Measurements from ENCODE around the gene STPG4. TPM values are rescaled to one million over a fixed set of nuclear protein-coding genes. Genes with fewer than 3 reads are reported as not detected.

STPG4 gene
- total and polyA plus RNA-seq, 4 donors, result 0.06 to 1.0 (median 0.20) TPM

- H3K27ac ChIP-seq (ENCODE audit: low read depth in 1 of 2, low read length in 1 of 2), result no peak overlapping the region
- H3K9ac ChIP-seq (ENCODE audit: insufficient read depth in 1 of 2, low read length in 2 of 2), result no peak overlapping the region
- peaks cover 0 to 7% (median 0%) of the 10 kb centered on the region in 5 donors for H3K4me1 ChIP-seq (ENCODE audit: control insufficient read depth in 5 of 5, insufficient read depth in 5 of 5, low read length in 5 of 5)
- peaks cover 0 to 39% (median 10%) of the 10 kb centered on the region in 4 donors for H3K36me3 ChIP-seq (ENCODE audit: control insufficient read depth in 4 of 4, insufficient read depth in 4 of 4, low read length in 4 of 4)
- DNase-seq (no peak), ATAC-seq (ENCODE audit: insufficient read depth, low FRiP score) (no peak)
- H3K27me3 ChIP-seq (ENCODE audit: control insufficient read depth in 3 of 3, insufficient read depth in 3 of 3, low read length in 2 of 3), result no peaks in the 10 kb centered on the region
- 87 to 96% methylated on average over 6 of the region's 6 CpGs for WGBS, 2 donors
- H3K4me3 ChIP-seq, result no peak overlapping the region
- no peak for TF ChIP-seq CTCF (IDR thresholded peaks at IDR 0.05; ENCODE audit: control extremely low read depth, extremely low read depth)
- H3K9me3 ChIP-seq (ENCODE audit: control insufficient read depth in 4 of 4, insufficient read depth in 3 of 4, low read length in 3 of 4), result no peaks in the 10 kb centered on the region
Observed at GRCh38 chr2:47050021-47050760, 104.9 kb downstream of the STPG4 start.

- no peak for TF ChIP-seq CTCF (IDR thresholded peaks at IDR 0.05; ENCODE audit: control extremely low read depth, extremely low read depth)
- Histone ChIP-seq H3K27me3 (ENCODE audit: control insufficient read depth in 3 of 3, insufficient read depth in 3 of 3, low read length in 2 of 3) (no peaks in the 10 kb centered on the region), H3K27ac (ENCODE audit: low read depth in 1 of 2, low read length in 1 of 2) (no peak overlapping the region), H3K4me3 (no peak overlapping the region), H3K9me3 (ENCODE audit: control insufficient read depth in 4 of 4, insufficient read depth in 3 of 4, low read length in 3 of 4) (no peaks in the 10 kb centered on the region), H3K36me3 (ENCODE audit: control insufficient read depth in 4 of 4, insufficient read depth in 4 of 4, low read length in 4 of 4) (peaks cover 0 to 41% (median 10%) of the 10 kb centered on the region in 4 donors), H3K4me1 (ENCODE audit: control insufficient read depth in 5 of 5, insufficient read depth in 5 of 5, low read length in 5 of 5) (peaks cover 0 to 7% (median 0%) of the 10 kb centered on the region in 5 donors), H3K9ac (ENCODE audit: insufficient read depth in 1 of 2, low read length in 2 of 2) (no peak overlapping the region)
- DNase-seq, result no peak
- no peak for ATAC-seq (ENCODE audit: insufficient read depth, low FRiP score)
- 92% methylated on average over 3 of the region's 3 CpGs for WGBS, 2 donors
Observed at GRCh38 chr2:47049502-47049901, 105.6 kb downstream of the STPG4 start.

GRCh38 chr2:47048801-47049480 lies 106.2 kb downstream of the STPG4 start:
- ATAC-seq (ENCODE audit: insufficient read depth, low FRiP score), result no peak
- WGBS, 2 donors, result 72 to 78% methylated on average over 8 of the region's 8 CpGs
- H3K27ac ChIP-seq (ENCODE audit: low read depth in 1 of 2, low read length in 1 of 2), result no peak overlapping the region

More at GRCh38 chr2:47048801-47049480, 106.2 kb downstream of the STPG4 start:
- Histone ChIP-seq H3K9ac (ENCODE audit: insufficient read depth in 1 of 2, low read length in 2 of 2) (no peak overlapping the region), H3K4me1 (ENCODE audit: control insufficient read depth in 5 of 5, insufficient read depth in 5 of 5, low read length in 5 of 5) (peaks cover 0 to 7% (median 0%) of the 10 kb centered on the region in 5 donors), H3K36me3 (ENCODE audit: control insufficient read depth in 4 of 4, insufficient read depth in 4 of 4, low read length in 4 of 4) (peaks cover 0 to 41% (median 7%) of the 10 kb centered on the region in 4 donors), H3K9me3 (ENCODE audit: control insufficient read depth in 4 of 4, insufficient read depth in 3 of 4, low read length in 3 of 4) (no peaks in the 10 kb centered on the region), H3K4me3 (no peak overlapping the region), H3K27me3 (ENCODE audit: control insufficient read depth in 3 of 3, insufficient read depth in 3 of 3, low read length in 2 of 3) (no peaks in the 10 kb centered on the region)
- DNase-seq, result no peak
- TF ChIP-seq CTCF (IDR thresholded peaks at IDR 0.05; ENCODE audit: control extremely low read depth, extremely low read depth), result no peak

Data from lung (tissue), 12 donors.